CD4-positive, alpha-beta T cell treated with Interleukin-15 for 4 hours (primary cell): Measurements from ENCODE around the gene INF2.

Experiments
- DNase-seq: peaks from one replicate; pipeline ENCODE4 v3.0.0-alpha.2; 2020; ENCODE audit warnings: low spot score

INF2 gene

GRCh38 chr14:104676694-104677511 lies 12.5 kb upstream of the INF2 start:
- DNase-seq, result no peak

- peak; percentile 58 for DNase-seq
Measured at GRCh38 chr14:104677512-104678332, 11.7 kb upstream of the INF2 start.

- DNase-seq, result no peak
Measured at GRCh38 chr14:104678346-104678745, 11.1 kb upstream of the INF2 start.

GRCh38 chr14:104678901-104679705 lies 10.3 kb upstream of the INF2 start:
- no peak for DNase-seq

- DNase-seq, result no peak
Measured at GRCh38 chr14:104680056-104680805, 9.2 kb upstream of the INF2 start.

GRCh38 chr14:104680806-104681688 lies 8.4 kb upstream of the INF2 start:
- no peak for DNase-seq

GRCh38 chr14:104681689-104682074 lies 7.7 kb upstream of the INF2 start:
- DNase-seq, result no peak

- DNase-seq, result no peak
Measured at GRCh38 chr14:104682107-104682593, 7.3 kb upstream of the INF2 start.

GRCh38 chr14:104683653-104684448 lies 5.6 kb upstream of the INF2 start:
- no peak for DNase-seq

- no peak for DNase-seq
Measured at GRCh38 chr14:104684449-104684821, 5.0 kb upstream of the INF2 start.

GRCh38 chr14:104685216-104685997 lies 4.0 kb upstream of the INF2 start:
- DNase-seq, result no peak

- DNase-seq, result no peak
Measured at GRCh38 chr14:104685998-104686610, 3.3 kb upstream of the INF2 start.

GRCh38 chr14:104686624-104687517 lies 2.5 kb upstream of the INF2 start:
- no peak for DNase-seq

GRCh38 chr14:104687601-104688504 lies 1.6 kb upstream of the INF2 start:
- no peak for DNase-seq

- DNase-seq, result no peak
Measured at GRCh38 chr14:104688505-104689108, 811 bp upstream of the INF2 start.
